Neural cell (in vitro differentiated cells): ENCODE data around the gene GABRG3.

ENCODE experiments used
- EZH2 ChIP-seq: fragments of 200-600, 300-800 bp; shearing (Covaris generic), sonication (generic); IDR thresholded peaks from 2 replicates; pipeline ENCODE4 v1.6.1; 2014; ENCODE audit warnings: antibody characterized with exemption, low read length, borderline replicate concordance, mild to moderate bottlenecking; ENCODE audit not compliant: insufficient read depth, poor library complexity, severe bottlenecking
- POLR2AphosphoS5 ChIP-seq: IDR thresholded peaks from 2 replicates; pipeline ENCODE4 v1.6.1; 2012
- TF ChIP-seq, protein P1 (sequence below): fragments of 450-650 bp; IDR thresholded peaks from 2 replicates; pipeline ENCODE4 v1.5.1; 2014; ENCODE audit warnings: antibody characterized with exemption, mild to moderate bottlenecking, moderate library complexity; ENCODE audit not compliant: poor library complexity, severe bottlenecking

DNA sequence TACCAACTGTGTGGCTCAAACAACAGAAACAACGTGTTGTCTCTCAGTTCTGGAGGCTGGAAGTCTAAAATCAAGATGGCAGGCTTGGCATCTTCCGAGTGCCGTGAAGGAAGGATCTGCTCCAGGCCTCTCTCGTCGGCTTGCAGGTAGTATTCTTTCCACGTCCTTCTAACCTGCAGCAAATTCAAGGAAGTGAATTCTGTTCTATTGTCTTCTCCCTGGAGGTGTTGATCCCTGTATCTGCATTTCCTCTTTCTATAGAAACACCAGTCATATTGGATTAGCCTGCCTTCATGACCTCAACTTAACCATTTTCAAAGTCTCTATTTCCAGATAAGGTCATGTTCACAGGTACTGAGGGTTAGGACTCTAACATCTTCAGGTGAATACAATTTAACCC is 512.1 kb downstream of the GABRG3 start:
- TF ChIP-seq, protein P1, sequence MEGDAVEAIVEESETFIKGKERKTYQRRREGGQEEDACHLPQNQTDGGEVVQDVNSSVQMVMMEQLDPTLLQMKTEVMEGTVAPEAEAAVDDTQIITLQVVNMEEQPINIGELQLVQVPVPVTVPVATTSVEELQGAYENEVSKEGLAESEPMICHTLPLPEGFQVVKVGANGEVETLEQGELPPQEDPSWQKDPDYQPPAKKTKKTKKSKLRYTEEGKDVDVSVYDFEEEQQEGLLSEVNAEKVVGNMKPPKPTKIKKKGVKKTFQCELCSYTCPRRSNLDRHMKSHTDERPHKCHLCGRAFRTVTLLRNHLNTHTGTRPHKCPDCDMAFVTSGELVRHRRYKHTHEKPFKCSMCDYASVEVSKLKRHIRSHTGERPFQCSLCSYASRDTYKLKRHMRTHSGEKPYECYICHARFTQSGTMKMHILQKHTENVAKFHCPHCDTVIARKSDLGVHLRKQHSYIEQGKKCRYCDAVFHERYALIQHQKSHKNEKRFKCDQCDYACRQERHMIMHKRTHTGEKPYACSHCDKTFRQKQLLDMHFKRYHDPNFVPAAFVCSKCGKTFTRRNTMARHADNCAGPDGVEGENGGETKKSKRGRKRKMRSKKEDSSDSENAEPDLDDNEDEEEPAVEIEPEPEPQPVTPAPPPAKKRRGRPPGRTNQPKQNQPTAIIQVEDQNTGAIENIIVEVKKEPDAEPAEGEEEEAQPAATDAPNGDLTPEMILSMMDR: no peak
- TF ChIP-seq POLR2AphosphoS5: no peak
- TF ChIP-seq EZH2: no peak
